ENCODE results near the gene D2HGDH.

DNA sequence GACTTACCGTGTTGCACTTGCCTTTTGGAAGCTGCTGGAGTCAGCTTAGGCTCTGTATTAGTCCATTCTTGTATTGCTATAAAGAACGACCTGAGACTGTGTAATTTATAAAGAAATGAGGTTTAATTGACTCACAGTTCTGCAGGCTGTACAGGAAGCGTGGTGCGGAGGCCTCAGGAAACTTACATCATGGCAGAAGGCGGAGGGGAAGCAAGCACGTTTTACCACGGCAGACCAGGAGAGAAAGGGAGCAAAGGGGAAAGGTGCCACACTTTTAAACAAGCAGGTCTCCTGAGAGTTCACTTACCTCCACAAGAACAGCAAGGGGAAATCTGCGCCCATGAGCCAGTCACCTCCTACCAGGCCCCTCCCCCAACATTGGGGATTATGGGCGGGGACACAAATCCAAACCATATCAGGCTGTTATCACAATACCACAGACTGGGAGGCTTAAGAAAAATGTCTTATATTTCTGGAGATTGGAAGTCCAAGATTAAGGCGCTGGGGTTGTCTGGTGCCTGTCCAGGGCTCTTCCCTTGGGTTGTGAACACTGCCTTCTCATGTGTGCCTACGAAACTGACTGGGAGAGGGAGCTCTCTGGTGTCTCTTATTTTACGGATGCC, 3.6 kb upstream of the D2HGDH start:
- TF ChIP-seq POLR2A (IDR thresholded peaks at IDR 0.05) (no peak), EP300 (IDR thresholded peaks at IDR 0.05) (no peak)
- TF ChIP-seq, protein P1, sequence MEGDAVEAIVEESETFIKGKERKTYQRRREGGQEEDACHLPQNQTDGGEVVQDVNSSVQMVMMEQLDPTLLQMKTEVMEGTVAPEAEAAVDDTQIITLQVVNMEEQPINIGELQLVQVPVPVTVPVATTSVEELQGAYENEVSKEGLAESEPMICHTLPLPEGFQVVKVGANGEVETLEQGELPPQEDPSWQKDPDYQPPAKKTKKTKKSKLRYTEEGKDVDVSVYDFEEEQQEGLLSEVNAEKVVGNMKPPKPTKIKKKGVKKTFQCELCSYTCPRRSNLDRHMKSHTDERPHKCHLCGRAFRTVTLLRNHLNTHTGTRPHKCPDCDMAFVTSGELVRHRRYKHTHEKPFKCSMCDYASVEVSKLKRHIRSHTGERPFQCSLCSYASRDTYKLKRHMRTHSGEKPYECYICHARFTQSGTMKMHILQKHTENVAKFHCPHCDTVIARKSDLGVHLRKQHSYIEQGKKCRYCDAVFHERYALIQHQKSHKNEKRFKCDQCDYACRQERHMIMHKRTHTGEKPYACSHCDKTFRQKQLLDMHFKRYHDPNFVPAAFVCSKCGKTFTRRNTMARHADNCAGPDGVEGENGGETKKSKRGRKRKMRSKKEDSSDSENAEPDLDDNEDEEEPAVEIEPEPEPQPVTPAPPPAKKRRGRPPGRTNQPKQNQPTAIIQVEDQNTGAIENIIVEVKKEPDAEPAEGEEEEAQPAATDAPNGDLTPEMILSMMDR (IDR thresholded peaks at IDR 0.05) = no peak

All from sigmoid colon (tissue), 4 donors.